ENCODE results near the gene EXOSC3. TPM values are rescaled to one million over a fixed set of nuclear protein-coding genes. Genes with fewer than 3 reads are reported as not detected.

The EXOSC3 gene
- polyA plus RNA-seq, 3 donors, result 37.5 to 42.0 (median 39.5) TPM

- DNase-seq, result no peak
These were observed 38.9 kb downstream of the EXOSC3 start for GRCh38 chr9:37745970-37746369.

GRCh38 chr9:37740631-37741328, 44.1 kb downstream of the EXOSC3 start:
- DNase-seq, result no peak

DNA sequence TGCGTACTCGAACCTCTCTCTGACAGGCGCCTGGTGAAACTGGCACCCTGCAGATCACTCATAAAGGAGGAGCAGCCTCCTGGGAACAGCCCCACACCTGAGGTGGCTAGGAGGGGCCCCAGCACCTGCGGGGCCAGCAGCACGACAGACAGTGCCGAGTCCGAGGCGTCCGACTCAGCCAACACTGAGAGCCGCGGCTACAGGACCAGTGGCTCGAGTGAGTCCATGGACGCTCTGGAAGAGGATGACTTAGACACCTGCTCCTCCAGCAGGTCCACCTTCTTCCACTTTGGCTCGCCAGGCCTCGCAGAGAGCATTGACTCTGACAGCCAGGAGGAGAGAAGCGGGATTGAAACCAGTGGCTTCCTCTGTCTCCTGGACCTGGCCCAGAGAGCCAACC, 44.7 kb downstream of the EXOSC3 start:
- no peak for DNase-seq

GRCh38 chr9:37739222-37739621, 45.6 kb downstream of the EXOSC3 start:
- no peak for DNase-seq

DNA sequence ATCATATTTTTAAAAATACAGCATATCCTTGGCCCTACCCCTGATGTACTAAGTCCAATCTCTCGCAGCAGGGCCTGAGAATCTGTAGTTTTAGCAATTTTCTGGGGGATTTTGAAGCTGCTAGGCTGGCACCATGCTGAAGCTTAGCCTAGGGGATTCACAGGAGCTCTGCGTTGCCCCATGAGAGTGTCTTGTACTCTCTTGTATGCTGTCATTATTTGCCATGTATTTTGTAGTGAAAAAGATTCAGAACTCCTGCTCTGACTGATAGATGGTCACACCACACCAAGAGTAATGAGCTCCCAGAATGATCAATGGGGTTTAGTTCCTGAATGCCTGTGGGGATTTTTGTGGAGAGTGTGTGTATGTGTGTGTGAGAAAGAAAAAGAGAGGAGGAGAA, 51.9 kb downstream of the EXOSC3 start:
- DNase-seq, result no peak

GRCh38 chr9:37732086-37732741, 52.6 kb downstream of the EXOSC3 start:
- DNase-seq, result no peak

DNA sequence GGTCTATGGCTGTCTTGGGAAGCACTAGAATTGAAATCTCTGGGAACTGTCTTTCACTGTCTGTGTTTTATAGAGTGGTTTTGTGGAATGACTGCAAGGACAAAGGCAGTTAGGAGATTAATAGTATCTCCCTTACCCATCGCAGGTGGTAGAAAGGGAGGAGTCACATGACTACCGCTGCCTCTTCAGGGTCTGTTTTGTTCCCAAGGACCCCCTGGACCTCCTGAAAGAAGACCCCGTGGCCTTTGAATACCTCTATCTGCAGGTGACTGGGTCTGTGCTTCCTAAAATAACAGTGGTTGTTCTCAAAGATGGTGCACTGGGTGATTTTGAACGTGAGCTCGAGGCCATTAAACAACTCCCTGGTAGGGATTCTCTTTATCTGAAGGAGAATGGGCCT, 54.0 kb downstream of the EXOSC3 start:
- DNase-seq, result no peak

DNA sequence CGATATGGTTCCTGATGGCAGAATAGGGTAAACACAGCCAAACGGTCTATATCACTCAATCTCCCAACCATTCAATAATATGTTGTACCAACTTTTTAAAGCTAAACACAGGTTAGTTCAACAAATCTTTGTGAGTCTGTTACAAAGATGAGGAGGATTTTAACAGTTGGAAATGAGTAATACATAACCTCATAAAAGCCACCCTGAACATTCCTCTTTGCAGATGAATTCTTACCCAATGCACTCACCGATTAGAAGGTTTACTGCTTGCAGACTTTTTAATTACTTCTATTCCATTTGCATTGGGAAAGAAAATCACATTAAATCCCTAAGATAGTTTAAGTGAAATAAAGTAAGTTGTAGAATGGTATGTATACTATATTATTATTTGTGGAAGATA, 54.6 kb downstream of the EXOSC3 start:
- DNase-seq, result no peak

Other genes starting within 250 kb of the EXOSC3 start
- gene FBXO10, start 208.7 kb downstream of the EXOSC3 start, polyA plus RNA-seq (ENCODE audit: insufficient read length in 3 of 3), result 10 to 100 TPM; 13.3 to 18.3 (median 13.8) TPM
- gene TOMM5, start 192.5 kb downstream of the EXOSC3 start, polyA plus RNA-seq (ENCODE audit: insufficient read length in 3 of 3), result 100 to 1,000 TPM; 110 to 128 (median 112) TPM
- gene FRMPD1, start 134.1 kb downstream of the EXOSC3 start, polyA plus RNA-seq (ENCODE audit: insufficient read length in 3 of 3), result 1 to 10 TPM in 2 of 3 donors, under 1 TPM in 1; 0.75 to 1.9 (median 1.1) TPM
- 10 to 100 TPM; 11.5 to 28.8 (median 22.9) TPM for gene TRMT10B, start 31.3 kb downstream of the EXOSC3 start, polyA plus RNA-seq (ENCODE audit: insufficient read length in 3 of 3)
- 10 to 100 TPM; 27.8 to 39.3 (median 34.5) TPM for gene DCAF10, start 15.7 kb upstream of the EXOSC3 start, polyA plus RNA-seq (ENCODE audit: insufficient read length in 3 of 3)
- gene SLC25A51, start 119.1 kb upstream of the EXOSC3 start, polyA plus RNA-seq (ENCODE audit: insufficient read length in 3 of 3), result 10 to 100 TPM; 17.0 to 23.2 (median 18.8) TPM